A204.1 (cell line): Measurements from ENCODE around the gene LENG8.
"Not testable (repeated sequence)": the region's sequence is repeated elsewhere in the genome, so short reads cannot be mapped to it uniquely, and the experiment has no call there.

Experiments
- FAIRE-seq: peaks from 2 replicates; lab custom pipeline; 2012; peaks lifted over from hg19 to GRCh38; lab: Jason Lieb, UNC

The LENG8 gene

DNA sequence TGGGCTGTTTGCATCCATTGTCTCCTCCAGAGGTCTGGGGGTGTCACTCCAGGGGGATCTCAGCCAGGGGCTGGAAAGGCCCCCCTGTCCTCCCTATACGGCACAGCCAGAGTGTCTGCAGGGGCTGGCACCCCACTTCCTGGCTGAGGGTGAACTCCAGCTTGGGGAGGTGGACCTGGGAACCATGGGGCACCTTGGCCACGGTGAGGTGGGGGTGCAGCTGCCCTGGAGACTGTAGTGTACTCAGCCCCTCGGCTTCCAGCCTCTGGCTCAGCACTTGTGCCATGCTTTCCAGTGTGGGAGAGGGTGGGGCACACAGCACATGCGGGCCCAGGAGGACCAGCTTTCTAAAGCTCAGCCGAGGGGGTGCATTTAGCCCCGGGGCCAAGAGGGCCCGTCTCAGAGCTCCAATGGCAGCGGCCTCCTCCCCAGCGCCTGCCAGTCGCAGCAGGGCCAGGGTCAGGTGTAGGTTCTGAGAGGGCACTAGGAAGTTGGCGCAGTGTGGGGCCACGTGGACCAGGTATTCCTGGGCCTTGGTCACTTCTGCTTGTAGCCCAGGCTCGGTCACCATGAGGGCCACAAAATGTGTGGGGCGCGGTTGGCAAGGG is 13.2 kb downstream of the LENG8 start:
- no peak for FAIRE-seq

DNA sequence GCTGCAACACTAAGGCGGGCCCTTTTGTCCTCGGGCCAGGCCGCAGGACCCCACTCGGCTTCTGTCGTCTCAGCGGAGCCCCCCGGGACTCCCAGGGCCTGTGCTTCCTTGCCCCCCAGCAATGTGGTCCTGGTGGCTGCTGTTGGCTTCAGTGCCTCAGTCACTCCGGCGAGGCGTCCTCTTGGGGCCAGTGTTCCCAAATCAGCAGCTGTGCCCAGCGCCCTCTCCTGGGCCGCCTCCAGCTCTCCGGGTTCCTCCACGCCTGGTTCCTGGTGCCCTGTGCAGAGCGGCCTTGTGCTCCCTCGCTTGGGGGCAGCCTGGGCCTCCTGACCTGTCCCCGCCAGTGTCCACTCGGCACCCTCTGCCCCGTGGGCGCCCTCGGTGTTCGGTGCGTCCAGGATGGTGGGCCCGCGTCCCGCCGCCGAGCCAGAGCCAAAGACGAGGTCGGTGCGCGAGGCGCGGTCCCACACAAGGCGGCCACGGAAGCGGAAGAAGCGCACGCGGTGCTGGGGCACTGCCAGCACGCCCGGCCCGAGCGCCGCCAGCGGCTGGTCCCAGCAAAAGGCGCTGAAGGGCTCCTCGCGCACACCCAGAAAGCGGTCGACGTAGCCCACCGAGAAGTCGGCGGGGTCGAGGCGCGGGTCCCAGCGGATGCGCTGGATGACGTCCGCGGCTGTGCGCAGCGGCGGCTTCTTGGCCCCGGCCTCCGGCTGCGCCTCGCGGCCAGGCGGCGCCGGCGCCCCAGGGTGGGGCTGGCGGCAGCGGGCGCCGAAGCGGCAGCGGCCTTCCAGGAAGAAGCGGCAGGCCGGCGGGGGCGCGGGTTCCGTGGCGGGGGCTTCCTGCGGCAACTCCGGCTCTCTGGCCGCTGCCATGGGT is 13.9 kb downstream of the LENG8 start:
- no peak for FAIRE-seq

DNA sequence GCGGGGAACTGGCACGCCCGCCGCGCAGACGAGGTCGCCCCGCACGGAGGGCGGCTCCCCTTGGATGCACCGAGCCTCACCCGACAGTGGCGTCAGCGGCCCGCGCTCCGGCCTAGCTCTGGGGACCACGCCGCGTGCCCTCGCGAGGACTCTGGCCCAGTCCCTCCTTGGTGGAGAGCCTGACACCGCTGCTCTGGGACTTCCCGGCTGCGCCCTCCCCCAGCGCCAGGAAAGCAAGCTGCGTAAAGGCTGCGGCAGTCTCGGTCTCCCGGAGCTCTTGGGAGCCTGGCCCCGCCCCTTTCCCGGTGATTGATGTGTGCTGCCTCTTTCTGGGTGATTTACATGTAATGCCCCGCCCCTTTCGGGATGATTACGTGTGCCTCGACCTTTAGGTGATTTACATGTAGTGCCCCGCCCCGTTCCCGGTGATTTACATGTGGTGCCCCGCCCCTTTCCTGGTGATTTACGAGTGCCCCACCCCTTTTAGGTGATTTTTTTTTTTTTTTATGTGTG is 14.6 kb downstream of the LENG8 start, which contains the start of gene LENG9:
TSS of gene LENG9 (minus strand) at position 248 of the 513 bp plus-strand sequence. CDS start 252 bp downstream, outside the sequence.
- FAIRE-seq: no peak

DNA sequence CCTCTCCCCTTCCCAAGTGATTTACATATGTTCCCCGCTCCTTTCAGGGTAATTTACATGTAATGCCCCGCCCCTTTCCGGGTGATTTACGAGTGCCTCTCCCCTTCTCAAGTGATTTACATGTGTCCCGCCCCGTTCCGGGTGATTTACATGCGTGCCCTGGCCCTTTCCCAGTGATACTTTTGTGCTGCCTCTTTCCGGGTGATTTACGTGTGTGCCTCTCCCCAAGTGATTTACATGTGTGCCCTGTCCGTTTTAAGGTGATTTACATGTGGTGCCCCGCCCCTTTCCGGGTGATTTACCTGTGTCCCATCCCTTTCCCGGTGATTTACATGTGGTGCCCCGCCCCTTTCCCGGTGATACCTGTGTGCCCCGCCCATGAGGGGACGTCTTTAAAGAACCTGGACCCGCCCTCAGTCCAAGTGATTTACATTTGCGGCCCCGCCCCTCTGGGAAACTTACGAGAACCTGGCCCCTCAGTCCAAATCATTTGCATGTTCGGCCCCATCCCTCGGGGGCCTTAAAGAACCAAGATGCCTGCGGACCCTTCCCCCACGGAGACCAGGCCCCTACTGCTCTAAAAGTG is 15.1 kb downstream of the LENG8 start:
- FAIRE-seq: no peak

DNA sequence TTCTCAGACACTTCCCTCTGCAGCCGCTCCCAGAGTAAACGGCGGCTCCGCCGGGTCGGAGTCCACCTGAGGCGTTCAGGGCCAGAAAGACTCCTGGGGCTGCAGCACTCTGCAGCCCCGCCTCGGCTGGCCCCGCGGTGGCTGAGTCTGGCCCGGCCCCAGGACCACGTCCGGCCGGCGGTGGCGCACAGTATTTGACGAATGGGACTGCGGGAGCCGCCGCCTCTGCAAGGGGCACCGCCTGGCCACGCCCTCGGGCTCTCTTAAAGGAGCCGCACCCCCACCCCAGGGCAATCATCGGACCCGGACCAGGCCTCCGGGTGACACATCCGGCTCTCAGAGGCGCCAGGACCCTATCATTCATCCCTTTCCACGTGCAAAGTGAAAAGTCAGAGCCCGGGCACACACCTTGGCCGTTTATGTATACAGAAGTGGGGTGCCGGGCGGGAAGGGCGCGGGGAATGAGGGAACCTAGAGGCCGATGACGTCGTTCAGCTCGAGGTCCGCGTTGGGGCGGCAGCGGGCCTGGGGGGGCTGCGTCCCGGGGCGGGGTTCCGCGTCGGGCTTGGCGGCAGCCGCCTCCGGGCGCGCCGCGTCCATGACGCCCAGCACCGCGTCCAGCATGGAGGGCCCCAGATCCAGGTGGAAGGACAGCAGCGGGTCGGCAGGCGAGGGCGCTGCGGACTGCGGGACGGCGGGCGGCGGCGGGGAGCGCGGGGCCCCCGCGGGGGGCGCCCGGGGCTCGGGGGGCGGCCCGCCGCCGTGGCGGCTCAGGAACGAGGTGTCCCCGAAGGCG is 15.8 kb downstream of the LENG8 start:
- no peak for FAIRE-seq

DNA sequence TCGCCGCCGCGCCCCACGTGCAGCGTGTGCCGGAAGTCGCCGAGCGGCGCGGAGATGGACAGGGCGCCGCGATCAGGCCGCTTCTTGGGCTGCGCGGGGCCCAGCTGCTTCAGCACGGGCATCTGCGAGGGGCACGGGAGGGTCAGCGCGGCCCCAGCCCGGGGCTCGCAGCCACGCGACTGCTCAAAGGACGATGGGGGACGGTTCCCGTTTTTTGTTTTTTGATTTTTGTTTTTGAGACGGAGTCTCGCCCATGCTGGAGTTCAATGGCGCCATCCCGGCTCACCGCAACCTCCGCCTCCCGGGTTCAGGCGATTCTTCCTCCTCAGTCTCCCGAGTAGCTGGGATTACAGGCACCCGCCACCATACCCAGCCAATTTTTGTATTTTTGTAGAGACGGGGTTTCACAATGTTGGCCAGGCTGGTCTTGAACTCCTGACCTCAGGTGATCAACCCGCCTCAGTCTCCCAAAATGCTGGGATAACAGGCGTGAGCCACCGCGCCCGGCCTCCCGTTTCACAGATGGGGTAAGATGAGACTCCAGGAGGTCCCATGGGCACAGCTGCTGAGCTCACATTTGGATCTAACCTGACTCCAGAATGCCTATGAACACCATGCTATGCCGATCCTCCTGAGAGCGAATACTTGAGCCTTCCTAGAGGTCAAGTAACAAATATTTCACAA is 16.6 kb downstream of the LENG8 start:
- no peak for FAIRE-seq

DNA sequence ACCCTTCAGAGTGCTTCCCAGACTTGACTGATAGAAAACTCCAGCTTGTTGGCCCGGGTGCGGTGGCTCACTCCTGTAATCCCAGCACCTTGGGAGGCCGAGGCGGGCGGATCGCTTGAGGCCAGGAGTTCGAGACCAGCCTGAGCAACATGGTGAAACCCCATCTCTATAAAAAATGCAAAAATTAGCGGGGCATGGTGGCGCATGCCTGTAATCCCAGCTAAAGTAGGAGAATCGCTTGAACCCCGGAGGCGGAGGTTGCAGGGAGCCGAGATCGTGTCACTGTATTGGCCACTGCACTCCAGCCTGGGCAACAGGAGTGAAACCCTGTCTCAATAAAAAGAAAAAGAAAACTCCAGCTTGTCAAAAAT is 17.1 kb downstream of the LENG8 start:
- FAIRE-seq: not testable (repeated sequence)

DNA sequence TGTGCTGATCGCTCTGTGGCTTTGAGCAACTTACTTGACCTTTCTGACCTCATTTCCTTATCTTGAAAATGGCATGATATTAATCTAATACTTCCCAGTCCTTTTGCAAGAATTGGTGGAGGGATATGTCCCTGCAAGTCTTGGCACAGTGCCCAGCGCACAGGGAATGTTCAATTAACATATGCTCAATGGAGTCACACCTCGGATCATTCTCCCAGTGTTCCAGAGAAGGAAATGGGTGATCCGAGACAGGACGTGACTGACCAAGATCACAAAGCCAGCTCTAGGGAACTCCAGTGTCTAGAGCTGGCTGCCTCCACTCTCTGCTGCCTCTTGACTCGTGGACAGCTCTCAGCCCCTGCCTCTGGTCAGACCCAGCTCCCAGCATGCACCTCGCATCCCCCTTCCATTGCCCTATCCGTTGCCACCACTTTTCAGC is 20.5 kb downstream of the LENG8 start:
- no peak for FAIRE-seq

DNA sequence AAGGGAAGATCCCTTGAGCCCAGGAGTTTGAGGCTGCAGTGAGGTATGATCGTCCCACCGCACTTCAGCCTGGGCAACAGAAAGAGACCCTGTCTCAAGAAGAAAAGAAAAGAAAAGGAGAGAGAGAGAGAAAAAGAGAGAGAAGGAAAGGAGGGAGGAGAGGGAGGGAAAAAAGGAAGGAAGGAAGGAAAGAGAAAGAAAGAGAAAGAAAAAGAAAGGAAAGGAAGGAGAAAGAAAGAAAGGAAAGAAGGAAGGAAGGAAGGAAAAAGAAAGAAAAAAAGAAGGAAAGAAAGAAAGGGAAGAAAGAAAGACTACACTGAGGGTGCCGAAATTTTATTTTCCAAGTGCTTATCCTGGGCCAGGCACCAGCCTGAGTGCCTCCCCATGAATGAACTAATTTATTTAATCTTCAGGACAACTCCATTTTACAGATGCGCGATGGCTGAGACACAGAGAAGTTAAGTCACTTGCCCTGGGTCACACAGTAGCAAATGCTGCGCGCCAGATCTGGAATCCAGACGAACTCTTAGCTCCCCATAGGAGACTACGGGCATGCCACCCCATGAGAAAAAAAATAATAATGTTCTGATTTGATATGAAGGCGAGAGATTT is 21.4 kb downstream of the LENG8 start:
- no peak for FAIRE-seq

DNA sequence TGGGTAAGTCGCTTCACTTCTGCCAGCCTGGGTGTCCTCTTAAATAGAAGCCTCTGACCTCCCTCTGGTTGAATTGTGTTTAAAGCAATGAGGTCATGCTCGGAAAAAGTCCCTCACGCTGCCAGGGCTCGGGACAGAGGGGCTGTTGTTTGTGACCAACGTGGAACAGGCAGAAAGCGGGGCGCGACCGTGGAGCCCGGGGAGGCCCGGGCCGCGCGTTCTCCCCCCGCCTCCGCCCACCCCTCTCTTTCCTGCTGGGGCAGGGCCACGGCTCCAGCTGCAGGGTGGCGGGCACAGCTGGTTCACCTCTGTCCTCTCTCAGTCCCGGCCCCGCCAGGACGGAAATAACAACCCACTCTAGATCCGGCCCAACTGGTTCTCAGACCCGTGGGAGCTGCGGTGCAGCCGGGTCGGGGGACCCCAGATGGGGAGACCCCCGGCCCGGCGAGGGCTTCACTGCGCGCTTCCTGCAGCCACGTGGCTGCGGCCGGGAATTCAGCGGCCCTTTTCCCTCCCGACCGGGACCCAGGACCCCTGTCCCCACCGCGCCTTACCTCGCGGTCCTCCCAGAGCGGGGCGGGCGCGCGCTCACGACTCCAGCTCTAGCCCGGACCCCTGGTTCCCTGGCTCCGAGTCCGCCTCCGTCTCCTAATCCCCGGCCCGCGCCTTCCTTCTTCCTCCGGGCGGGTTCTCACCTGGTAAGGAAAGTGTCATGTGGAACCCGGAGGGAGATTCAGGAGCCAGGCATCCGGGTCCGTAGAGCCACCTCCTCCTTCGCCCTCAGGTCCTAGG is 22.2 kb downstream of the LENG8 start:
- no peak for FAIRE-seq

DNA sequence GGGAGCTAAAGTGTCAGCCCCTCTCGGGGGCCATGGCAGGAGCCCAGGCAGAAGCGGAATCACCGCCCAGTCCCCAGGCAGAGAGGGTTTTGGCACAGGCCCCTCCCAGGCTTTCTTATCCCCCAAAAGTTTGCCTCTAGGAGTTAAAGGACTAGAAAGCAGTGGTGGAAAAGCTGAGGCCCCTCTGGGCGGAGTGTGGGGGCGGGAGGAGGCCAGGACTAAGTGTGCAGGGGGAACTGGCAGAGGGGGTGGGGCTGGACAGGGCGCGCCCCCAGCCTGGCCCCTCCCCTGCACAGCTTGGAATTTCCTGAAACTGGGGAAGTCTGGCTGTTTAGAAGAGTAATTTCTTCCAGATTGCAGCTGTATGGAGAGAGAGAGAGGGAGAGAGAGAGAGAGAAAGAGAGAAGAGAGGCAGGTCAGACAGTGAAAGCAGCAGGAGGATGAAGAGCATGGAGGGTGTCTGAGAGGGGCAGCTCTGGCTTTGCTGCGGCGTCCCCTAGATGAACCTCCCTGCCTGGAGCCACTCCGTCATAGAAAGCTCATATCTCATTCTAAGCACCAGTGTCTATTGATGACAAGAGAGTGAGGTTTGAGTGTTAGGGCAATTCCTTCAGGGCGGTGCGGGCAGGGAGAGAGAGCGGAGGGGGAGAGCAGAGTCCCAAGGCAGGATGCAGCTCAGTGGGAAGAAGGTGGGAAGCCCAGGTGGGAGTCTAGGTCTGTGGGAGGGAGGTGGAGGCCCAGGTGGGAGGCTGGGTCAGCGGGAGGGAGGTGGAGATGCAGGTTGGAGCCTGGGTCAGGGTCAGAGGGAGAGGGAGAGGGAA is 24.3 kb downstream of the LENG8 start, which contains the start of gene CDC42EP5:
TSS of gene CDC42EP5 (minus strand) at position 226 of the 821 bp plus-strand sequence. CDS start 7,749 bp downstream, outside the sequence.
- peak; percentile 21 for FAIRE-seq

DNA sequence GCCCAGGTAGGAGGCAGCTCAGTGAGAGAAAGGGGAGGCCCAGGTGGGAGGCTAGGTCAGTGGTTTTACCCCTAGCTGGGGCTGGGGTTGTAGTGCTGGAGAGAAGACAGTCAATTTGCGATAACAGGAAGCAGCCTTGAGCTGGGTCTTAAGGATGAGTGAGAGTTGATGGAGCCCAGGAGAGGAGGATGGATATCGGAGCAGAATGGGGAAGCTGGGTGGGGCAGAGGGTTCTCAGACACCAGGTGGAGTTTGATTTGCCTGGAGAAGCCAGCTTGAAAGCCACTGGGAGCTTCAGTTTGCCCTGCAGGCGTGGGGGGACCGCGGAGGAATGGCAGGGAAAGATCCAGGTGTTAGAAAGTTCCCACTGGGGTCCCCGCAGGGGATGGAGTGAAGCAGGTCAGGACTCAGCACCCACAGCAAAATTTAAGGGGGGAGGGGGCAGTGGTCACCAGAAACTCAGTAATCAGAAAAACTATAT is 24.9 kb downstream of the LENG8 start:
- FAIRE-seq: no peak

DNA sequence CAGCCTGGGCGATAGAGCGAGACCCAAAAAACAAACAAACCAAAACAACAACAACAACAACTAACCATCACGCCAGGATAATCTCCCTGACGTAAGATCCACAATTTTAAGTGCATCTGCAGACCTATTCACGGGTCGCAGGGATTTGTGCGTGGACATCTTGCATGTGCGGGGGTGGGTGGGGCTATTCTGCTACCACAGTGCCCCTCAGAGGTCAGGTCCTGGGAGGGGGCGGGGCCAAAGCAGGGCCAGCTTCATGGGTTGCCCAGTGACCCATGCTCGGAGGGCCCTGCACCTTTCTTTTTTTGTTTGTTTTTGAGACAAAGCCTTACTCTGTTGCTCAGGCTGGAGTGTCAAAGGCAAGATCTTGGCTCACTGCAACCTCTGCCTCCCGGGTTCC is 26.7 kb downstream of the LENG8 start:
- no peak for FAIRE-seq

DNA sequence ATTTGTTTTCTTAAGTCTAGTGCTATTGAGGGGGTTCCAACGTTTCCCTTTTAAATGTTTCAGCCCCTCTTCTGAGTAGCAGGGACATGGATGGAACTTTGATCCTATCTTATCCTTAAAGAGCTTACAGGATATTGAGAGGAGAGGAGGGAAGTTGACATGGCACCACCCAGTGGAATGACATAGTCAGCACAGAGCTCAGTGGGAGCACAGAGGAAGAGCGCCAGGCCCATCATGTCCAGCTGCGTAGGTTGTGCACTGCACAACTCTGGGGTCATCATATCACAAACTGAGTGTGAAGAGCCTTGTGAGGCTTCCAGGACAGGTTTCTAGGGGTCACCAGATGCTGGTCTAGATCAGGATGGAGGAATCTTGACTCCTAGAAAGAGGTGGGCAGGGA is 28.7 kb downstream of the LENG8 start:
- no peak for FAIRE-seq

DNA sequence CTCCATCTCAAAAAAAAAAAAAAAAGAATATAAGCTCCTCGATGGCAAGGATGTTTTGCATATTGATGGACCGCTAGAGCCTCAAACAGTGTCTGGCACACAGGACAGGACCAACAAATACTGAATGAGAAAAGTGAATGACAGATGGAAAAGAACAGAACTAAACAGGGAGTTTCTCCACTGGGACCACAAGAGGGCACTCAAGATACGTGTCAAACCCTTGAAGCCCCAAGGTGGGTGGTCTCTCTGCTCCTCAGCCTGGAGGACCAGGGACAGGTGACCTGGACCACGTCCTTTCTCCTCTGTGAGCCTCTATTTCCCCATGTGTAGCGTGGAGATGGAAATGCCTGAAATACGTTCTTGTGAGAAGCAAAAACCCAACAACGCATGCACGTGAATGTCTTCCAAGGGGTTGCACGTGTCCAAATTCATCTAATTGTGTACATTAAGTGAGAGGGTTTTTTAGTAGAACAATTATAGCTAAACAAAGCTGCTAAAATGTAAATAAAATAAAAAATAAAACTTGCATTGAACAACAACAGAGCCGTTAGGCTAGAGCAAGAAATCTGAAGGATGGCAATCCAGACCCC is 29.8 kb downstream of the LENG8 start:
- FAIRE-seq: no peak

DNA sequence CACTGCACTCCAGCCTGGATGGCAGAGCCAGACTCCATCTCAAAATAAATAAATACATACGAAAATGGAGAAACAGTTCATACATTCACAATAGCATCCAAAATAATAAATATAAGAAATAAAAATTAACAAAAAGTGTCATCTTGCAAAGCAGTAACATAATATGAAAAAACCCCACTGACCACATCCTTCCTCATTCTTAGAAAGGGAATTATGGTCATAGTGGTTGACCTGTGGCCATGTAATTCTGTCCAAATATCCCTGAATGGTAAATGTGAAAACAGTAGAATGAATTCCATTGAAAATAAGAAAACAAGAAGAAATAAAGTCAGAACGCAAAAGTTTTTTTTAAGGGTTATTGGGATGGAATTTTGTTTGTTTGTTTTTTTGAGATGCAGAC is 31.1 kb downstream of the LENG8 start:
- no peak for FAIRE-seq

DNA sequence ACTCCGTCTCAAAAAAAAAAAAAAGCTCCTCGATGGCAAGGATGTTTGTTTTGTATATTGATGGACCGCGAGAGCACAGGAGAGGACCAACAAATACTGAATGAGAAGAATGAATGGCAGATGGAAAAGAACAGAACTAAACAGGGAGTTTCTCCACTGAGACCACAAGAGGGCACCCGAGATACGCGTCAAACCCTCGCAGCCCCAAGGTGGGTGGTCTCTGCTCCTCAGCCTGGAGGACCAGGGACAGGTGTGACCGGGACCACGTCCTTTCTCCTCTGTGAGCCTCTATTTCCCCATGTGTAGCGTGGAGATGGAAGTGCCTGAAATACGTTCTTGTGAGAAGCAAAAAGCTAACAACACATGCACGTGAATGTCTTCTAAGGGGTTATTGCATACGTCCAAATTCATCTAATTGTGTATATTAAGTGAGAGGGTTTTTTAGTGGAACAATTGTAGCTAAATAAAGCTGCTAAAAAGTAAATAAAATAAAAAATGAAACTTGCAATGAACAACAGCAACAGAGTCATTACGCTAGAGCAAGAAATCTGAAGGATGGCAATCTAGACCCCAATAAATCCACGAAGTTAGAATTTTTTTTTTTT is 32.4 kb downstream of the LENG8 start:
- FAIRE-seq: no peak

DNA sequence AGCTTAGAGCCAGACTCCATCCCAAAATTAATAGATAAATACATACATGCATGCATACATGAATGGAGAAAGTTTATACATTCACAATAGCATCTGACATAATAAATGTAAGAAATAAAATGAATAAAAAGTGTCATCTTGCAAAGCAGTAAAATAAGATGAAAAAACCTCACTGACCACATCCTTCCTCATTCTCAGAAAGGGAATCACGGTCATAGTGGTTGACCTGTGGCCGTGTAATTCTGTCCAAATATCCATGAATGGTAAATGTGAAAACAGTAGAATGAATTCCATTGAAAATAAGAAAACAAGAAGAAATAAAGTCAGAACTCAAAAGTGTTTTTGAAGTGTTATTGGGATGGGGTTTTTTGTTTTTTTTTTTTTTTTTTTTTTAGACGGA is 33.9 kb downstream of the LENG8 start:
- FAIRE-seq: no peak
